Rectal smooth muscle tissue (tissue), 1 donor: ENCODE measurements around the gene DNASE1L2.

Source experiments
- H3K27ac ChIP-seq: one replicate; pipeline ENCODE4 v1.7.0; 2013; ENCODE audit warnings: low read depth, low read length, inconsistent platforms
- H3K27me3 ChIP-seq: one replicate; pipeline ENCODE4 v1.7.0; 2013; ENCODE audit warnings: low read length; ENCODE audit not compliant: control insufficient read depth, insufficient read depth
- H3K36me3 ChIP-seq: one replicate; pipeline ENCODE4 v1.7.0; 2013; ENCODE audit warnings: low read length; ENCODE audit not compliant: control insufficient read depth, insufficient read depth
- H3K4me1 ChIP-seq: one replicate; pipeline ENCODE4 v1.7.0; 2013; ENCODE audit warnings: low read length; ENCODE audit not compliant: control insufficient read depth, insufficient read depth
- H3K4me3 ChIP-seq: one replicate; pipeline ENCODE4 v1.7.0; 2013; ENCODE audit warnings: low read length
- H3K9ac ChIP-seq: one replicate; pipeline ENCODE4 v1.7.0; 2013; ENCODE audit warnings: low read length

The DNASE1L2 gene

GRCh38 chr16:2232094-2232990 lies 3.9 kb upstream of the DNASE1L2 start:
- Histone ChIP-seq H3K27me3 (peaks cover 7% of the 10 kb centered on the region), H3K36me3 (peaks cover 50% of the 10 kb centered on the region), H3K27ac (no peak overlapping the region), H3K4me1 (no peaks in the 10 kb centered on the region), H3K9ac (no peak overlapping the region), H3K4me3 (no peak overlapping the region)

- no peak overlapping the region for H3K27ac ChIP-seq
- peaks cover 7% of the 10 kb centered on the region for H3K27me3 ChIP-seq
- H3K9ac ChIP-seq, result no peak overlapping the region
- H3K4me3 ChIP-seq, result no peak overlapping the region
- no peaks in the 10 kb centered on the region for H3K4me1 ChIP-seq
- H3K36me3 ChIP-seq, result peaks cover 50% of the 10 kb centered on the region
Observed at GRCh38 chr16:2233046-2233775, 3.0 kb upstream of the DNASE1L2 start.

GRCh38 chr16:2233872-2234812 lies 2.1 kb upstream of the DNASE1L2 start:
- H3K27me3 ChIP-seq, result peaks cover 7% of the 10 kb centered on the region
- H3K36me3 ChIP-seq, result peaks cover 47% of the 10 kb centered on the region
- no peaks in the 10 kb centered on the region for H3K4me1 ChIP-seq

GRCh38 chr16:2234813-2235170 lies 1.5 kb upstream of the DNASE1L2 start:
- Histone ChIP-seq H3K27me3 (peaks cover 3% of the 10 kb centered on the region), H3K27ac (no peak overlapping the region), H3K4me1 (no peaks in the 10 kb centered on the region), H3K4me3 (no peak overlapping the region), H3K36me3 (peaks cover 42% of the 10 kb centered on the region), H3K9ac (no peak overlapping the region)

More at GRCh38 chr16:2233872-2234812, 2.1 kb upstream of the DNASE1L2 start:
- no peak overlapping the region for H3K9ac ChIP-seq
- H3K27ac ChIP-seq, result no peak overlapping the region
- no peak overlapping the region for H3K4me3 ChIP-seq

GRCh38 chr16:2235234-2235651 lies 1.0 kb upstream of the DNASE1L2 start:
- Histone ChIP-seq H3K36me3 (peaks cover 38% of the 10 kb centered on the region), H3K4me3 (no peak overlapping the region), H3K27me3 (peaks cover 3% of the 10 kb centered on the region), H3K27ac (no peak overlapping the region), H3K9ac (no peak overlapping the region), H3K4me1 (no peaks in the 10 kb centered on the region)

- no peak overlapping the region for H3K27ac ChIP-seq
- H3K4me1 ChIP-seq, result no peaks in the 10 kb centered on the region
- H3K36me3 ChIP-seq, result peaks cover 38% of the 10 kb centered on the region
- no peak overlapping the region for H3K4me3 ChIP-seq
- no peak overlapping the region for H3K9ac ChIP-seq
- peaks cover 3% of the 10 kb centered on the region for H3K27me3 ChIP-seq
Observed at GRCh38 chr16:2235695-2236336, 428 bp upstream of the DNASE1L2 start.

- H3K27me3 ChIP-seq, result peaks cover 3% of the 10 kb centered on the region
- no peak overlapping the region for H3K9ac ChIP-seq
- no peak overlapping the region for H3K27ac ChIP-seq
- peaks cover 30% of the 10 kb centered on the region for H3K36me3 ChIP-seq
- no peaks in the 10 kb centered on the region for H3K4me1 ChIP-seq
- no peak overlapping the region for H3K4me3 ChIP-seq
Observed at GRCh38 chr16:2237102-2237482, 848 bp downstream of the DNASE1L2 start.

- Histone ChIP-seq H3K9ac (no peak overlapping the region), H3K36me3 (peaks cover 26% of the 10 kb centered on the region), H3K27ac (no peak overlapping the region), H3K27me3 (peaks cover 3% of the 10 kb centered on the region), H3K4me1 (no peaks in the 10 kb centered on the region), H3K4me3 (no peak overlapping the region)
Observed at GRCh38 chr16:2237493-2238149, 1.4 kb downstream of the DNASE1L2 start.

- no peak overlapping the region for H3K27ac ChIP-seq
- no peaks in the 10 kb centered on the region for H3K4me1 ChIP-seq
- no peak overlapping the region for H3K4me3 ChIP-seq
- peaks cover 3% of the 10 kb centered on the region for H3K27me3 ChIP-seq
- no peak overlapping the region for H3K9ac ChIP-seq
- peaks cover 26% of the 10 kb centered on the region for H3K36me3 ChIP-seq
Observed at GRCh38 chr16:2238150-2238837, 2.0 kb downstream of the DNASE1L2 start.

GRCh38 chr16:2238838-2239675 lies 2.8 kb downstream of the DNASE1L2 start:
- no peak overlapping the region for H3K27ac ChIP-seq
- H3K36me3 ChIP-seq, result peaks cover 27% of the 10 kb centered on the region
- H3K4me3 ChIP-seq, result no peak overlapping the region
- peaks cover 3% of the 10 kb centered on the region for H3K27me3 ChIP-seq
- H3K9ac ChIP-seq, result no peak overlapping the region
- no peaks in the 10 kb centered on the region for H3K4me1 ChIP-seq
